Nephron progenitor cell (in vitro differentiated cells): ENCODE measurements around the gene MTF2.

Experiments
- DNase-seq: peaks from one replicate; pipeline ENCODE4 v3.0.0; 2021
- H3K27ac Mint-ChIP-seq: 2 replicates; pipeline ENCODE4 v1.8.0; 2021; ENCODE audit warnings: mild to moderate bottlenecking, moderate library complexity, mixed read lengths
- H3K27me3 Mint-ChIP-seq: 2 replicates; pipeline ENCODE4 v1.8.0; 2021; ENCODE audit warnings: mild to moderate bottlenecking, low read depth, mixed read lengths; ENCODE audit not compliant: poor library complexity
- H3K36me3 Mint-ChIP-seq: 2 replicates; pipeline ENCODE4 v1.8.0; 2021; ENCODE audit warnings: low read depth, mixed read lengths
- H3K4me1 Mint-ChIP-seq: 2 replicates; pipeline ENCODE4 v1.8.0; 2021; ENCODE audit warnings: mixed read lengths
- H3K4me3 Mint-ChIP-seq: 2 replicates; pipeline ENCODE4 v1.8.0; 2021; ENCODE audit warnings: mild to moderate bottlenecking, moderate library complexity, mixed read lengths
- H3K9me3 Mint-ChIP-seq: 2 replicates; pipeline ENCODE4 v1.8.0; 2021; ENCODE audit warnings: mild to moderate bottlenecking, moderate library complexity, mixed read lengths
- TF ChIP-seq, protein P1 (sequence below): fragments of 200-600 bp; sonication (generic); IDR thresholded peaks from 2 replicates; pipeline ENCODE4 v1.5.0; 2021; ENCODE audit warnings: antibody characterized with exemption

Gene MTF2

GRCh38 chr1:93056214-93056613 lies 22.9 kb upstream of the MTF2 start:
- H3K9me3 Mint-ChIP-seq, result no peaks in the 10 kb centered on the region
- no peaks in the 10 kb centered on the region for H3K36me3 Mint-ChIP-seq
- no peaks in the 10 kb centered on the region for H3K4me1 Mint-ChIP-seq
- TF ChIP-seq, protein P1, sequence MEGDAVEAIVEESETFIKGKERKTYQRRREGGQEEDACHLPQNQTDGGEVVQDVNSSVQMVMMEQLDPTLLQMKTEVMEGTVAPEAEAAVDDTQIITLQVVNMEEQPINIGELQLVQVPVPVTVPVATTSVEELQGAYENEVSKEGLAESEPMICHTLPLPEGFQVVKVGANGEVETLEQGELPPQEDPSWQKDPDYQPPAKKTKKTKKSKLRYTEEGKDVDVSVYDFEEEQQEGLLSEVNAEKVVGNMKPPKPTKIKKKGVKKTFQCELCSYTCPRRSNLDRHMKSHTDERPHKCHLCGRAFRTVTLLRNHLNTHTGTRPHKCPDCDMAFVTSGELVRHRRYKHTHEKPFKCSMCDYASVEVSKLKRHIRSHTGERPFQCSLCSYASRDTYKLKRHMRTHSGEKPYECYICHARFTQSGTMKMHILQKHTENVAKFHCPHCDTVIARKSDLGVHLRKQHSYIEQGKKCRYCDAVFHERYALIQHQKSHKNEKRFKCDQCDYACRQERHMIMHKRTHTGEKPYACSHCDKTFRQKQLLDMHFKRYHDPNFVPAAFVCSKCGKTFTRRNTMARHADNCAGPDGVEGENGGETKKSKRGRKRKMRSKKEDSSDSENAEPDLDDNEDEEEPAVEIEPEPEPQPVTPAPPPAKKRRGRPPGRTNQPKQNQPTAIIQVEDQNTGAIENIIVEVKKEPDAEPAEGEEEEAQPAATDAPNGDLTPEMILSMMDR, result no peak
- peak; percentile 57 for DNase-seq
- H3K4me3 Mint-ChIP-seq, result no peak overlapping the region
- H3K27ac Mint-ChIP-seq, result no peak overlapping the region
- H3K27me3 Mint-ChIP-seq, result peaks cover 9% of the 10 kb centered on the region

GRCh38 chr1:93056649-93057048 lies 22.4 kb upstream of the MTF2 start:
- no peaks in the 10 kb centered on the region for H3K4me1 Mint-ChIP-seq
- H3K27me3 Mint-ChIP-seq, result peaks cover 9% of the 10 kb centered on the region
- no peak overlapping the region for H3K4me3 Mint-ChIP-seq
- no peak overlapping the region for H3K27ac Mint-ChIP-seq
- TF ChIP-seq, protein P1, result no peak
- no peak for DNase-seq
- H3K9me3 Mint-ChIP-seq, result no peaks in the 10 kb centered on the region
- no peaks in the 10 kb centered on the region for H3K36me3 Mint-ChIP-seq

- H3K27ac Mint-ChIP-seq, result no peak overlapping the region
- peaks cover 3% of the 10 kb centered on the region for H3K27me3 Mint-ChIP-seq
- DNase-seq, result no peak
- H3K36me3 Mint-ChIP-seq, result no peaks in the 10 kb centered on the region
- no peaks in the 10 kb centered on the region for H3K9me3 Mint-ChIP-seq
- H3K4me1 Mint-ChIP-seq, result no peaks in the 10 kb centered on the region
- TF ChIP-seq, protein P1, result peak; percentile 37
- H3K4me3 Mint-ChIP-seq, result no peak overlapping the region
Observed at GRCh38 chr1:93061895-93062792, 16.9 kb upstream of the MTF2 start.

- H3K27me3 Mint-ChIP-seq, result peaks cover 3% of the 10 kb centered on the region
- H3K4me3 Mint-ChIP-seq, result no peak overlapping the region
- peaks cover 6% of the 10 kb centered on the region for H3K4me1 Mint-ChIP-seq
- H3K9me3 Mint-ChIP-seq, result peaks cover 11% of the 10 kb centered on the region
- TF ChIP-seq, protein P1, result no peak
- DNase-seq, result no peak
- no peaks in the 10 kb centered on the region for H3K36me3 Mint-ChIP-seq
- H3K27ac Mint-ChIP-seq, result no peak overlapping the region
Observed at GRCh38 chr1:93076268-93076667, 2.8 kb upstream of the MTF2 start.

- H3K9me3 Mint-ChIP-seq, result peaks cover 14% of the 10 kb centered on the region
- H3K4me1 Mint-ChIP-seq, result peaks cover 6% of the 10 kb centered on the region
- peak overlapping the region; percentile 98 for H3K4me3 Mint-ChIP-seq
- TF ChIP-seq, protein P1, result no peak
- H3K27ac Mint-ChIP-seq, result peak overlapping the region; percentile 98
- DNase-seq, result no peak
- peaks cover 3% of the 10 kb centered on the region for H3K27me3 Mint-ChIP-seq
- H3K36me3 Mint-ChIP-seq, result peaks cover 18% of the 10 kb centered on the region
Observed at GRCh38 chr1:93078203-93078602, 880 bp upstream of the MTF2 start.

- peak overlapping the region; percentile 98 for H3K27ac Mint-ChIP-seq
- peaks cover 18% of the 10 kb centered on the region for H3K9me3 Mint-ChIP-seq
- H3K4me1 Mint-ChIP-seq, result peaks cover 6% of the 10 kb centered on the region
- H3K27me3 Mint-ChIP-seq, result peaks cover 3% of the 10 kb centered on the region
- H3K36me3 Mint-ChIP-seq, result peaks cover 22% of the 10 kb centered on the region
- TF ChIP-seq, protein P1, result no peak
- no peak for DNase-seq
- H3K4me3 Mint-ChIP-seq, result peak overlapping the region; percentile 98
Observed at GRCh38 chr1:93078638-93078985, 471 bp upstream of the MTF2 start.
